HG03469 (cell line): ENCODE measurements around the gene RBM39.
"Not testable (repeated sequence)": the region's sequence is repeated elsewhere in the genome, so short reads cannot be mapped to it uniquely, and the experiment has no call there.

Experiments used
- ATAC-seq: cut with Tn5 transposase; IDR thresholded peaks from one replicate; pipeline ENCODE4 v1.9.1; 2021; ENCODE audit warnings: mild to moderate bottlenecking, moderate library complexity, moderate number of reproducible peaks; ENCODE audit not compliant: unreplicated experiment

Gene RBM39

GRCh38 chr20:35710884-35711587, 31.0 kb downstream of the RBM39 start:
- ATAC-seq: no peak

GRCh38 chr20:35710039-35710438, 32.0 kb downstream of the RBM39 start:
- ATAC-seq: no peak

- ATAC-seq: no peak
These were observed 32.8 kb downstream of the RBM39 start for GRCh38 chr20:35709259-35709658.

DNA sequence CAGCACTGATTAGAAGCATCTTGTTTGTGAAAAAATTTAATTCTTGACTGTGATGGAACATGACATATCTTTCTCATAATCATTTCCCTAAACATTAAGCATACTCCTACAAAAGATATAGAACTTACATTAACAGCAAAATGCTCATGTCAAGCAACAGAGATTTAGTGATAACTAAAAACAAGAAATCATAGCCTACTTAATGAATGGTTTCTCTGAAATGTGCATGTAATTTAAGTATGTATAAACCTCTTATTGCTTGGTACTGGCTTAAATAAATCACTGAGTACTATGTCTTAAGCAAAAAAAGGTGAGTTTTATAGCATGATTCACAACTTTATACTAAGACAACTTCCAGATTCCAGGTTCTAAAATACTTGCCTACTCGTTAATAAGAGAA, 33.6 kb downstream of the RBM39 start:
- ATAC-seq: no peak

- ATAC-seq: not testable (repeated sequence)
These were observed 35.2 kb downstream of the RBM39 start for GRCh38 chr20:35706591-35707529.

- not testable (repeated sequence) for ATAC-seq
These were observed 36.2 kb downstream of the RBM39 start for GRCh38 chr20:35705894-35706293.

GRCh38 chr20:35704514-35705261, 37.4 kb downstream of the RBM39 start:
- no peak for ATAC-seq

DNA sequence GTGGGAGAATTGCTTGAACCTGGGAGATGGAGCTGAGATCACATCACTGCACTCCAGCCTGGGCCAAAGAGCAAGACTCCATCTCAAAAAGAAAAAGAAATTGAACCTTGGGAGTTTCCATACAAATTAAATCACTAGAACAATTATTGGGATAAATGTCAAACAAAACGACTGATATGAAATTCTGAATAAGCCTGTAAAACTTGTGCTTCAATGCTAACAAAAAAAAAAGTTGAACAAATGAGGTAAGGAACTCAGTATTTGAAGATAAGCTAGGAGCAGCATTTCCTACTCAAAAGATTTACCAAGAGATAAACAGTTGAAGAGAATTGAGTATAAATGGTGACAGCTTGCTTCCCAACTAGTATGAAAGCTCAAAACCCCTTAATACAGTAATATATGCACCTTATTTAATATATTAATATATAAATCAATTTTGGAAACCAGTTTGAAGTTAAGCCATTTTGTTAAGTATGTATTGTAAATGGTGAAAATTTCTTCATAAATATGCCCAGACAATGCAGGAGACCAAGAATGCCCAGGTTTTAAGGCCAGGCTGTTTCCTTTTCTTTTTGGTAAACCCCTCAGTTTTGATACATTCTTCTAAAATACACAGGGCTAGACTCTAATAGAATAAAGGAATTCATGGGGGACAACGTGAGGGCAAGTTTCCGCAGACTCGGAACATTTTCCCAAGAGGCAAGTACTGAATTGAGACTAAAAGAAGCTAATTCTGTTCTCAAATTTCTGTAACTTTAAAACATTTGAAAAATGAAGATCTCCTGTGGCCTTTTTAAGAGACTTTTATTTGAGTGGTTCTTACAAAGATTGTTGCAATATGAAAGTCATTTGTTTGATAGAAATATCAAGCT, 39.0 kb downstream of the RBM39 start:
- no peak for ATAC-seq

GRCh38 chr20:35702051-35702823, 39.8 kb downstream of the RBM39 start:
- no peak for ATAC-seq

GRCh38 chr20:35700625-35701148, 41.4 kb downstream of the RBM39 start:
- ATAC-seq: no peak

DNA sequence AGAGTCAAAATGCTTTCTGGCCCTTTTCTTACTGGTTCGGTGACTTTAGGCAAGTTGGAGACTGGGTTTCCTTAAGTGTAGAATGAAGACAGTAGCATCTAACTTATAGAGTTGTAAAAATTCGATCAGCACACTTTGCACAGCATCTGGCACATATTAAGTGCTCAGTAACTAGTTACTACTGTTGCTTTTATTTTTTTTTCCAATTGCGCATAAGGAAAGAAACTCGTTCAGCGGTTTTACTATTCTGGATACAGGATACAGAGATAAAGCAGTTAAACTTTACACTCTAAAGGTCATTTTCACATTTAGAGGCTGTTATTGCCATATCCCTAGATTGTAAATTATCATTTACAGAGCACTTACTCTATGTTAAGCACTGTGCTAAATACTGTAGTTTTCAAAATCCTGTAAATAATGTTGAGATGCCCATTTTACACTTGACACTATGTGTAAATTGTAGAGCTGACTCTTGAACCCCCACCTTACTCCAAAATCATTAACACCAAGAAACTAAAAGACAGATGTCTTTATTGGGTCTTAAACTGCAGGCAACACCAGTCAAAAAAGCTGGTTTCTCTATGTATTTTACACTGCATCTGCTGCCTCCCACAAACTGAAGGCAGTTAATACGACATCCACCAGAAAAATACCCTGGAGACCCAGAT, 42.0 kb downstream of the RBM39 start:
- no peak for ATAC-seq

- peak; percentile 51 for ATAC-seq
These were observed 42.7 kb downstream of the RBM39 start, which contains the start of the genes NFS1 and ROMO1 for GRCh38 chr20:35699127-35699956. TSS of gene NFS1 (minus strand) at chr20:35699352. CDS start at chr20:35699288, 64 bp downstream. TSS of gene ROMO1 (plus strand) at chr20:35699405. CDS start at chr20:35699633, 228 bp downstream.

DNA sequence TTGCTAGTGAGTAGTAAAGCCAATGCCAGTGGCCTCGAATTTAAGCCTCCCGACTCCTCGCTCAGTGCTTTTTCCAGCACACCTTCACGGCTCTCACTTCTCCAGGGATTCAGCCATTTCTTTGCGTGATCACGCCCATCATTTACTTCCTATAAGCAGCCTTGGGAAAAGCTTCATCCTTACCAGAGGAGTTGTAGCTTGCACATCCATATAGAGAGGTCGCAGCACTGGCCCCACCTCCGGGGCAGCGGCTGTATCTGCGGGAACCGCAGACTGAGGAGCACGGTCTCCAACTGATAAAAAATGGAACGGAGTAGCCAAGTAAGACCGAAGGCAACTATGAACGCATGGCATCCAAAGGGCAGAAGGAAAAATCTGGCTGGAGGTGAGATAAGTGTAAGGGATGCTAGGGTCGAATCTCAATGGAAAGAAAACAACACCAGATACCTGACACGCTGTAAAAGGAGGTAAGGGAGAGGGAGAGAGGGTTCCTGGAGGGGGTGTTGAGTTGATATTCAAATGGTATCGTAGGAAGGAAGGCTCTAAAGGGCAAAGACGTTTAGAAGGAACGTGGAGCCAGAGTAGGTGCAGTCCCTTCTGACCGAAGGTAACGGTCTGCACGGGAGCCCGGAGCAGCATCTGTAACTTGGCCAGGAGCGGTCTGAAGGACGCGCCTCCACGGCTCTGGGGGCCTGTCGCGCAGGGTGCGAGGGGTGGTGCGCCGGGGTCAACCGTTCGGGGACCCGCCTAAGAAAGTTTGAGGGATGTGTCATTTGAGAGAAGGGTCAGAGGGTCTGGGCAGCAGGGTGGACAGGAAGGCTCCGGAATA, 43.5 kb downstream of the RBM39 start:
- ATAC-seq: no peak

- ATAC-seq: no peak
These were observed 44.3 kb downstream of the RBM39 start for GRCh38 chr20:35697696-35698297.

DNA sequence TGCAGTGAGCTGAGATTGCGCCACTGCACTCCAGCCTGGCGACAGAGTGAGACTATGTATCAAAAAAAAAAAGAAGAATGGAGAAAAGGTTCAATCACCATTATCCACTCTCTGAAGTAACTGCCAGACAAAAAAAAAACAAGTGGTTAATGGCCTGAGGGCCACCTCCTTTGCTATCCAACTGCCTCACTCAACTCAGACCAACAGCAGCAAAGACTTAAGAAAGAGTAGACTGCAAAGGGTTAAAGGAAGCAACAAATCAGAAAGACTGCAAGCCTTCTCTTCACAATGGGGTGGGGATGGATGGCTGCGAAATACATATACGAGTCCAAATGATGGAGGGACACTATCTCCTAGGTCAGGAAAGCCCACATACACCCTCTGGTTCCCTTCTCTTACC, 46.1 kb downstream of the RBM39 start:
- ATAC-seq: no peak

- no peak for ATAC-seq
These were observed 46.8 kb downstream of the RBM39 start for GRCh38 chr20:35695245-35695749.
